IPS DF 4.7 (cell line): ENCODE data around the gene GTPBP2.

Experiments used
- DNase-seq: peaks from one replicate; pipeline ENCODE4 v3.0.0-alpha.2; 2013; ENCODE audit warnings: low spot score; ENCODE audit errors: extremely low read depth

Gene GTPBP2

DNA sequence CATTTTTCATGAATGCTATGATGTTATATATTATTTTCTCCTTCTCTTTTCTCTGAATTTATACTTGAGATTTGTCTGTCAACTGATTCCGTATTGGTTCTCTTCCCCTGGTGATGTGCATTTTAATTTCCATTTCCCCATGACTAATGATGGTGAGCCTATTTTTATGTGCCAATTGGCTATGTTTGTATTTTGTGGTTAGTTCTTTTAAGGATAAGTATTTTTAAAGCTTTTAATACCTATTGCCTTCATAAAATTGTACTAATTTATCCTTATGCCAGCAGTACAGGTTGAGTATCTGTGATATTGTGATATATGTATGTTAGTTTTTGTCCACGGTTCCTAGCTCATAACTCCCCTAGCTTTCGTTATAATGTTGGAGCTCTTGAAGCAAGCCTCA, 50.3 kb downstream of the GTPBP2 start:
- no peak for DNase-seq

DNA sequence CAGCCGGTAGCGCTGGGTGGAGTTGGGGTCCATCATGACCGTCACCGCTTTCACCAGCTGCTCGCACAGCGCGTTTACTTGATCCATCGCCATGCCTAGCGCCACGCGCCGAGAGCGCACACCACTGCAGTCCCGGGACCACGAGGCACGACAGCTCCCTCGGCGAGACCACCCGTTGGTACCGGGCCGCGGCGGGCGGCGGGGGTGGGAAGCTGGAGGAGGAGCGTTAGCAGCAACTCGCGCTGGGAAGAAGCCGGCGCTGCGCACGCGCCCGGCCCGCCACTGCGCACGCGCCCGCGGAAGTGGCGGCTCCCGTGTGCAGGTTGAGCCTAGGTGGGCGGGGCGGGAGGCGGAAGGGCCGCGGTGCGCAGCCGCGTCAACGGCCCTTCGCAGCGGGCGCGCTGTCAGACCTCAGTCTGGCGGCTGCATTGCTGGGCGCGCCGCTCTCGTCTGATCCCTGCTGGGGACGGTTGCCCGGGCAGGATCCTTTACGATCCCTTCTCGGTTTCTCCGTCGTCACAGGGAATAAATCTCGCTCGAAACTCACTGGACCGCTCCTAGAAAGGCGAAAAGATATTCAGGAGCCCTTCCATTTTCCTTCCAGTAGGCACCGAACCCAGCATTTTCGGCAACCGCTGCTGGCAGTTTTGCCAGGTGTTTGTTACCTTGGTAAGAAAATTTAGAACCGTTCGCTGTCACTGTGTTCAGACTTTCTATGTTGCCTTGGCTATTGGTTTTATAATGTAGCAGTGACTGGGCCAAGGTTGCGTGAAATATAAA, 53.1 kb downstream of the GTPBP2 start, which contains the start of the genes POLH and XPO5:
Gene POLH (plus strand): TSS at position 414 of the 780 bp plus-strand sequence. CDS start 6,135 bp downstream, outside the sequence.
Gene XPO5 (minus strand): TSS at position 267 of the 780 bp plus-strand sequence. CDS start 174 bp downstream, at position 93.
- peak; percentile 64 for DNase-seq

- no peak for DNase-seq
Measured at GRCh38 chr6:43575105-43575771, 53.8 kb downstream of the GTPBP2 start.

DNA sequence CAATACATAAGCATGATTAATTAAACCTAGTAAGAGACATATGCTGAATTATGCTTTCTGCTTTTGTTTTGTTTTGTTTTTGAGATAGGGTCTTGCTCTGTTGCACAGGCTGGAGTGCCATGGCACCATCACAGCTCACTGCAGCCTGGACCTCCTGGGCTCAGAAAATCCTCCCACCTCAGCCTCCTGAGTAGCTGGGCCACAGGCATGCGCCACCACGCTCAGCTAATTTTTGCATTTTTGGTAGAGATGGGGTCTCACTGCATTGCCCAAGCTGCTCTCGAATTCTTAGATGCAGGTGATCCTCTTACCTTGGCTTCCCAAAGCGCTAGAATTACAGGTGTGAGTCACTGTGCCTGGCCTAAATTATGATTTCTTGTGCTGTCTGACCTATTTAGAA, 57.0 kb downstream of the GTPBP2 start:
- DNase-seq, result no peak

DNA sequence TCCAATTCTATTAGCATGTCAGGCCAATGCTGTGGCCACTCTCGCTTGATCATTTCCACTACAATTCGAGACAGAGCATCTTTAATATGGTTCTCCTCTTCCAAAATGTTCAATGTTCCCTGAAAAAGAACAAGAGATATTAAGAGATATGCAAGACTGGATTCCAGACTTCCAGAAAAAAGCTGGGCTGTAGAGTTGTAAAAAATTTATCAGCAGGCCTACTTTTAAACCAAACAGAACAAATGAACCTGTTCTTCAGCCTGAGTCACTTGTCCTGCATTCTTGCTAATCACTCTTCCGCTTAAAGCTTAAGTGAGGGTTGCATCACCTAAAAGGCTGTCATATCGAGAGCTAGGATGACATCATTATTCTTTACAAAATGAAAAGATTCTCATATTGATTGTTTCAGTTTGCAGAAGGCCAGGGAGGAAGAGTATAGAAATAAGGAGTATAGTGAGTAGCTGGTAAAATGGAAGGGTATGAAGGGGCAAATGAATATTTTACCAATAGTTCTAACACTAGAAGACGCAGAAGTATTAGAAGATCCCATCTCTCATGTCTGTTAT, 58.1 kb downstream of the GTPBP2 start:
- DNase-seq, result no peak
